GM03348 (cell line): ENCODE data around the gene KCNQ1.

Source experiments
- DNase-seq: peaks from one replicate; pipeline ENCODE4 v3.0.0; 2012; ENCODE audit warnings: low spot score

The KCNQ1 gene

GRCh38 chr11:2779981-2780849 lies 335.4 kb downstream of the KCNQ1 start:
- DNase-seq, result no peak

GRCh38 chr11:2780850-2781407 lies 336.1 kb downstream of the KCNQ1 start:
- DNase-seq, result no peak

- DNase-seq, result no peak
Measured at GRCh38 chr11:2781408-2782274, 336.8 kb downstream of the KCNQ1 start.

GRCh38 chr11:2782769-2783168 lies 338.0 kb downstream of the KCNQ1 start:
- no peak for DNase-seq

- DNase-seq, result no peak
Measured at GRCh38 chr11:2783536-2784082, 338.8 kb downstream of the KCNQ1 start.

- no peak for DNase-seq
Measured at GRCh38 chr11:2787816-2788167, 343.0 kb downstream of the KCNQ1 start.

- no peak for DNase-seq
Measured at GRCh38 chr11:2788168-2789071, 343.6 kb downstream of the KCNQ1 start.

- DNase-seq, result no peak
Measured at GRCh38 chr11:2789331-2789730, 344.5 kb downstream of the KCNQ1 start.

GRCh38 chr11:2789791-2790567 lies 345.2 kb downstream of the KCNQ1 start:
- no peak for DNase-seq

GRCh38 chr11:2790568-2790921 lies 345.7 kb downstream of the KCNQ1 start:
- no peak for DNase-seq

- no peak for DNase-seq
Measured at GRCh38 chr11:2791139-2791520, 346.3 kb downstream of the KCNQ1 start.

GRCh38 chr11:2791521-2792380 lies 346.9 kb downstream of the KCNQ1 start:
- no peak for DNase-seq

GRCh38 chr11:2792381-2793250 lies 347.8 kb downstream of the KCNQ1 start:
- DNase-seq, result no peak

GRCh38 chr11:2793701-2794045 lies 348.9 kb downstream of the KCNQ1 start:
- DNase-seq, result no peak

- no peak for DNase-seq
Measured at GRCh38 chr11:2794046-2794967, 349.5 kb downstream of the KCNQ1 start.

GRCh38 chr11:2794968-2795322 lies 350.1 kb downstream of the KCNQ1 start:
- no peak for DNase-seq

- no peak for DNase-seq
Measured at GRCh38 chr11:2795491-2795991, 350.7 kb downstream of the KCNQ1 start.

- DNase-seq, result no peak
Measured at GRCh38 chr11:2796091-2796490, 351.3 kb downstream of the KCNQ1 start.
